ENCODE results near the gene FCGBP.
"Not testable (repeated sequence)": the region's sequence is repeated elsewhere in the genome, so short reads cannot be mapped to it uniquely, and the experiment has no call there.

GRCh38 chr19:39893366-39894235, 40.8 kb downstream of the FCGBP start:
- not testable (repeated sequence) for TF ChIP-seq EZH2phosphoT487 (IDR thresholded peaks at IDR 0.05; ENCODE audit: borderline replicate concordance, low read length); CTCF (conservative IDR thresholded peaks at IDR 0.05; ENCODE audit: low read depth, low read length)
